ENCODE data around the gene IGSF21. TPM values are rescaled to one million over a fixed set of nuclear protein-coding genes. Genes with fewer than 3 reads are reported as not detected.

The IGSF21 gene
- total RNA-seq, 1 experiment from 2014 or later: 5.2 TPM

DNA sequence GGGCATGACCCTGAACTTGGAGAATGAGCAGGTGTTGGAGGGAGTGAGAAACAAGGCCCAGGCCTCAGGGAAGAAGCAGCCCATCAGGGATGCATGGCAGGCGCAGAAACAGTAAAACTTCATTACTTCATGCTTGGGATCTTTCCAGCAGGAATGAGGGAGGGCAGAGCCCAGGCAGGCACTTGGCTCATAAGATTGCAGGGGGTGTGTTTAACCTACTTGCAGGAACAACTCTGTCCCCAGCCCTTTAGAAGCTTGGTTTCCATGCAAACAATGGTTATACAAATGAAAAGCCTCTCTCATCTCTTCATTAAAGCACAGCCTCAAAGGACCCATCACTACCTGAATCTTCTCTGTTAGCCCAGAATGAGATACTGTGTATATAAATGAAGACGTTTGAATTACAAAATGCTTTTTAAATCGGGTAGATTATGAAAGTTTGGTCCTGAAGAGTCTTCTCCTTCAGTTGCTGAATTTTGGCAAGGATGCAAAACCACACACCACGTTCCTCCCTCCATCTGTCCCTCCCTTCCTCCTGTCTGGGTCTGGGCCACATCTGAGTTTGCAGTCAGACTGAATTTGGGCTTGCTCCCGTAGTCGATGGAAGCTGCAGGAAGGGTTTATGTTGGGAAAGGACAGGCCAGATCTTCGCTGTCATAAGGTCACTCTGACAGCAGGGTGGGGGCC, 218.8 kb downstream of the IGSF21 start:
- TF ChIP-seq, protein P1, sequence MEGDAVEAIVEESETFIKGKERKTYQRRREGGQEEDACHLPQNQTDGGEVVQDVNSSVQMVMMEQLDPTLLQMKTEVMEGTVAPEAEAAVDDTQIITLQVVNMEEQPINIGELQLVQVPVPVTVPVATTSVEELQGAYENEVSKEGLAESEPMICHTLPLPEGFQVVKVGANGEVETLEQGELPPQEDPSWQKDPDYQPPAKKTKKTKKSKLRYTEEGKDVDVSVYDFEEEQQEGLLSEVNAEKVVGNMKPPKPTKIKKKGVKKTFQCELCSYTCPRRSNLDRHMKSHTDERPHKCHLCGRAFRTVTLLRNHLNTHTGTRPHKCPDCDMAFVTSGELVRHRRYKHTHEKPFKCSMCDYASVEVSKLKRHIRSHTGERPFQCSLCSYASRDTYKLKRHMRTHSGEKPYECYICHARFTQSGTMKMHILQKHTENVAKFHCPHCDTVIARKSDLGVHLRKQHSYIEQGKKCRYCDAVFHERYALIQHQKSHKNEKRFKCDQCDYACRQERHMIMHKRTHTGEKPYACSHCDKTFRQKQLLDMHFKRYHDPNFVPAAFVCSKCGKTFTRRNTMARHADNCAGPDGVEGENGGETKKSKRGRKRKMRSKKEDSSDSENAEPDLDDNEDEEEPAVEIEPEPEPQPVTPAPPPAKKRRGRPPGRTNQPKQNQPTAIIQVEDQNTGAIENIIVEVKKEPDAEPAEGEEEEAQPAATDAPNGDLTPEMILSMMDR (conservative IDR thresholded peaks at IDR 0.05): no peak
- WGBS (ENCODE audit: extremely low coverage, insufficient read length, low lambda C conversion rate): no CpG with 5 or more reads among the region's 7 CpGs

More for the DNA sequence above, 218.8 kb downstream of the IGSF21 start:
- H3K4me3 Mint-ChIP-seq: no peak overlapping the region
- no peak overlapping the region for H3K27ac ChIP-seq (ENCODE audit: insufficient read length, low read depth, low read length)
- H3K14ac ChIP-seq (ENCODE audit: insufficient read depth, low read length): no peak overlapping the region
- no peak overlapping the region for H4K5ac ChIP-seq (ENCODE audit: insufficient read length, low read depth, low read length)
- peaks cover 13 to 27% of the 10 kb centered on the region in 2 experiments for H3K4me1 Mint-ChIP-seq
- H3K9ac ChIP-seq (ENCODE audit: extremely low read depth, insufficient read length, low read length): no peak overlapping the region
- H2BK20ac ChIP-seq (ENCODE audit: low read depth, low read length, poor library complexity, severe bottlenecking): no peak overlapping the region
- no peak overlapping the region for H2BK5ac ChIP-seq (ENCODE audit: insufficient read length, low read length)
- H3T11ph ChIP-seq (ENCODE audit: low read length): no peak overlapping the region
- H3K79me2 ChIP-seq (ENCODE audit: insufficient read depth, low read length): no peaks in the 10 kb centered on the region
- no peak for DNase-seq
- no peak overlapping the region for H2BK15ac ChIP-seq (ENCODE audit: low read depth, low read length)
- H3K23me2 ChIP-seq (ENCODE audit: insufficient read length, low read depth, low read length, poor library complexity, severe bottlenecking): no peaks in the 10 kb centered on the region
- H2BK12ac ChIP-seq (ENCODE audit: insufficient read length, low read depth, low read length): no peak overlapping the region
- H3K27me3 Mint-ChIP-seq (ENCODE audit: low read depth): peaks cover 22% of the 10 kb centered on the region
- H3K18ac ChIP-seq (ENCODE audit: insufficient read length, low read depth, low read length): no peak overlapping the region
- no peak overlapping the region for H2BK120ac ChIP-seq (ENCODE audit: low read depth, low read length, poor library complexity, severe bottlenecking)
- H3K27me3 ChIP-seq (ENCODE audit: insufficient read depth, low read length): no peaks in the 10 kb centered on the region
- no peaks in the 10 kb centered on the region for H3K79me1 ChIP-seq (ENCODE audit: insufficient read depth, low read depth, low read length, poor library complexity, severe bottlenecking)
- H3K9me3 Mint-ChIP-seq: no peaks in the 10 kb centered on the region
- peaks cover 7% of the 10 kb centered on the region for H3K4me1 ChIP-seq (ENCODE audit: insufficient read depth, low read length)
- H3K9me3 ChIP-seq (ENCODE audit: control insufficient read depth, low read depth, low read length): no peaks in the 10 kb centered on the region
- no peak overlapping the region for H3K23ac ChIP-seq (ENCODE audit: insufficient read length, low read depth, low read length)
- peak overlapping the region in 1 of 3 experiments; percentile 9; a peak in 2 of 7 replicates for H3K27ac Mint-ChIP-seq
- no peak overlapping the region for H4K91ac ChIP-seq (ENCODE audit: insufficient read length, low read depth, low read length)
- no peak overlapping the region for H3K4me2 ChIP-seq (ENCODE audit: insufficient read depth, insufficient read length, low read length)
- no peaks in the 10 kb centered on the region for H4K20me1 ChIP-seq (ENCODE audit: control insufficient read depth, insufficient read depth, insufficient read length)
- no peak overlapping the region for H2AK5ac ChIP-seq (ENCODE audit: insufficient read length, low read length)
- H4K8ac ChIP-seq (replicated peaks; ENCODE audit: insufficient read length, low read depth, low read length): no peak overlapping the region
- no peak overlapping the region for H3K4ac ChIP-seq (ENCODE audit: low read depth, low read length)
- H3K36me3 Mint-ChIP-seq (ENCODE audit: insufficient read depth in 1 of 3, low read depth in 3 of 3): peaks cover 0 to 6% (median 4%) of the 10 kb centered on the region in 3 experiments; a peak in 2 of 7 replicates
- no peak overlapping the region for H3K56ac ChIP-seq (ENCODE audit: insufficient read length, low read depth, low read length)
- no peak overlapping the region for H2AFZ ChIP-seq (ENCODE audit: low read length)

All from H9 (cell line).